GM04503 (cell line): ENCODE data around the gene PSMC3IP.
"Not testable (repeated sequence)": the region's sequence is repeated elsewhere in the genome, so short reads cannot be mapped to it uniquely, and the experiment has no call there.

Source experiments
- DNase-seq: peaks from one replicate; pipeline ENCODE4 v3.0.0-alpha.2; 2012; ENCODE audit warnings: low read depth

Gene PSMC3IP

GRCh38 chr17:42577532-42578281 is at the start of gene PSMC3IP:
Gene PSMC3IP (minus strand): TSS chr17:42577729. CDS start chr17:42577686, 43 bp downstream.
- peak; percentile 58 for DNase-seq

GRCh38 chr17:42623732-42624596 is 46.4 kb upstream of the PSMC3IP start:
- DNase-seq, result no peak

GRCh38 chr17:42623271-42623670 is 45.7 kb upstream of the PSMC3IP start:
- DNase-seq, result no peak

- DNase-seq, result not testable (repeated sequence)
Measured at GRCh38 chr17:42621987-42622386, 44.5 kb upstream of the PSMC3IP start.

- DNase-seq, result no peak
Measured at GRCh38 chr17:42618442-42619150, 41.1 kb upstream of the PSMC3IP start.

GRCh38 chr17:42617956-42618431 is 40.5 kb upstream of the PSMC3IP start:
- DNase-seq, result no peak

- no peak for DNase-seq
Measured at GRCh38 chr17:42613699-42614295, 36.3 kb upstream of the PSMC3IP start.

- no peak for DNase-seq
Measured at GRCh38 chr17:42612013-42612412, 34.5 kb upstream of the PSMC3IP start.

- DNase-seq, result not testable (repeated sequence)
Measured at GRCh38 chr17:42609814-42610801, 32.6 kb upstream of the PSMC3IP start.

GRCh38 chr17:42609182-42609813 is 31.8 kb upstream of the PSMC3IP start, which contains the start of the genes RETREG3 and TUBG1:
Gene RETREG3 (minus strand): TSS chr17:42609374. CDS start chr17:42609324, 50 bp downstream.
Gene TUBG1 (plus strand): TSS chr17:42609683. CDS start chr17:42609738, 55 bp downstream.
- DNase-seq, result peak; percentile 94

- no peak for DNase-seq
Measured at GRCh38 chr17:42608305-42609181, 31.0 kb upstream of the PSMC3IP start.

GRCh38 chr17:42607769-42608168 is 30.2 kb upstream of the PSMC3IP start:
- DNase-seq, result no peak

- no peak for DNase-seq
Measured at GRCh38 chr17:42603318-42603717, 25.8 kb upstream of the PSMC3IP start.

- no peak for DNase-seq
Measured at GRCh38 chr17:42598905-42599304, 21.4 kb upstream of the PSMC3IP start.

- no peak for DNase-seq
Measured at GRCh38 chr17:42596386-42596785, 18.9 kb upstream of the PSMC3IP start.

- no peak for DNase-seq
Measured at GRCh38 chr17:42591411-42591810, 13.9 kb upstream of the PSMC3IP start.

GRCh38 chr17:42590886-42591285 is 13.4 kb upstream of the PSMC3IP start:
- no peak for DNase-seq

- DNase-seq, result no peak
Measured at GRCh38 chr17:42586514-42587230, 9.1 kb upstream of the PSMC3IP start.
